MCF 10A (cell line): ENCODE results near the gene PRUNE1. TPM values are rescaled to one million over a fixed set of nuclear protein-coding genes. Genes with fewer than 3 reads are reported as not detected.

Experiments used
- BruUV-seq: library from RNA; stranded (reverse); fragments of 400-500 nt; replicated peaks from 2 replicates; lab custom pipeline; 2021; lab: Mats Ljungman, UMichigan
- CTCF ChIA-PET: fragments of 300-600 bp; sonication (Branson Sonifier 250); formaldehyde crosslinking; extraction: SDS; loops from one replicate; lab custom pipeline; 2021; ENCODE audit warnings: antibody characterized with exemption, inconsistent platforms; lab: Yijun Ruan, JAX
- POLR2A ChIA-PET: fragments of 300-600, 350-650 bp; sonication (Branson Sonifier 250); formaldehyde crosslinking; extraction: SDS; loops from one replicate; lab custom pipeline; 2020; ENCODE audit warnings: antibody characterized with exemption, inconsistent platforms; lab: Yijun Ruan, JAX
- DNase-seq: peaks from one replicate; pipeline ENCODE4 v3.0.0-alpha.2; 2018; ENCODE audit not compliant: unreplicated experiment
- H3K27ac Mint-ChIP-seq: one replicate; pipeline ENCODE4 v1.8.0; 2022; ENCODE audit warnings: mild to moderate bottlenecking, low read depth, mixed read lengths; ENCODE audit not compliant: unreplicated experiment
- H3K27me3 Mint-ChIP-seq: one replicate; pipeline ENCODE4 v1.8.0; 2022; ENCODE audit warnings: mixed read lengths; ENCODE audit not compliant: insufficient read depth, unreplicated experiment
- H3K36me3 Mint-ChIP-seq: one replicate; pipeline ENCODE4 v1.8.0; 2022; ENCODE audit warnings: mild to moderate bottlenecking, moderate library complexity, mixed read lengths; ENCODE audit not compliant: insufficient read depth, unreplicated experiment
- H3K4me1 Mint-ChIP-seq: one replicate; pipeline ENCODE4 v1.8.0; 2022; ENCODE audit warnings: mixed read lengths; ENCODE audit not compliant: insufficient read depth, unreplicated experiment
- H3K4me3 Mint-ChIP-seq: one replicate; pipeline ENCODE4 v1.8.0; 2022; ENCODE audit warnings: mild to moderate bottlenecking, moderate library complexity, mixed read lengths; ENCODE audit not compliant: unreplicated experiment
- H3K9me3 Mint-ChIP-seq: one replicate; pipeline ENCODE4 v1.8.0; 2022; ENCODE audit warnings: mixed read lengths; ENCODE audit not compliant: unreplicated experiment
- intact Hi-C: fragments of 100-400 bp; cut with micrococcal nuclease; formaldehyde crosslinking; loops from 2 replicates; pipeline ENCODE4 v1.14.1; 2022
- total RNA-seq: library from RNA; stranded (reverse); gene quantifications from 2 replicates; pipeline ENCODE4 v1.2.3, GENCODE V29; 2022
- TF ChIP-seq, protein P1 (sequence below): fragments of 200-600 bp; IDR thresholded peaks from one replicate; pipeline ENCODE4 v1.8.0; 2022; ENCODE audit warnings: antibody characterized with exemption, mild to moderate bottlenecking; ENCODE audit not compliant: unreplicated experiment

Gene PRUNE1
- total RNA-seq, 1 experiment from 2014 or later: 17.6 TPM

GRCh38 chr1:150971583-150972416, 36.4 kb upstream of the PRUNE1 start:
- POLR2A ChIA-PET: interaction anchor here (1.2 to 2.3 kb wide), 4 partner anchors 10 to 46 kb away, joined by 7 to 11 read pairs (median 8); partner anchors contain the start of genes ANXA9 and SETDB1
- Mint-ChIP-seq H3K27ac (peak overlapping the region; percentile 96), H3K9me3 (no peaks in the 10 kb centered on the region), H3K4me3 (peak overlapping the region; percentile 85), H3K27me3 (no peaks in the 10 kb centered on the region), H3K36me3 (peaks cover 31% of the 10 kb centered on the region), H3K4me1 (peaks cover 41% of the 10 kb centered on the region)
- TF ChIP-seq, protein P1, sequence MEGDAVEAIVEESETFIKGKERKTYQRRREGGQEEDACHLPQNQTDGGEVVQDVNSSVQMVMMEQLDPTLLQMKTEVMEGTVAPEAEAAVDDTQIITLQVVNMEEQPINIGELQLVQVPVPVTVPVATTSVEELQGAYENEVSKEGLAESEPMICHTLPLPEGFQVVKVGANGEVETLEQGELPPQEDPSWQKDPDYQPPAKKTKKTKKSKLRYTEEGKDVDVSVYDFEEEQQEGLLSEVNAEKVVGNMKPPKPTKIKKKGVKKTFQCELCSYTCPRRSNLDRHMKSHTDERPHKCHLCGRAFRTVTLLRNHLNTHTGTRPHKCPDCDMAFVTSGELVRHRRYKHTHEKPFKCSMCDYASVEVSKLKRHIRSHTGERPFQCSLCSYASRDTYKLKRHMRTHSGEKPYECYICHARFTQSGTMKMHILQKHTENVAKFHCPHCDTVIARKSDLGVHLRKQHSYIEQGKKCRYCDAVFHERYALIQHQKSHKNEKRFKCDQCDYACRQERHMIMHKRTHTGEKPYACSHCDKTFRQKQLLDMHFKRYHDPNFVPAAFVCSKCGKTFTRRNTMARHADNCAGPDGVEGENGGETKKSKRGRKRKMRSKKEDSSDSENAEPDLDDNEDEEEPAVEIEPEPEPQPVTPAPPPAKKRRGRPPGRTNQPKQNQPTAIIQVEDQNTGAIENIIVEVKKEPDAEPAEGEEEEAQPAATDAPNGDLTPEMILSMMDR: no peak
- BruUV-seq: no TSS peak
- DNase-seq: no peak
- intact Hi-C loops: loop anchor here (5.0 kb wide), 1 partner anchor 44 kb away; the partner anchor contains the start of gene SETDB1
- CTCF ChIA-PET: interaction anchor here (2.1 to 4.4 kb wide), 2 partner anchors 9 to 24 kb away, joined by 7 to 35 read pairs; no protein-coding TSS in a partner anchor

DNA sequence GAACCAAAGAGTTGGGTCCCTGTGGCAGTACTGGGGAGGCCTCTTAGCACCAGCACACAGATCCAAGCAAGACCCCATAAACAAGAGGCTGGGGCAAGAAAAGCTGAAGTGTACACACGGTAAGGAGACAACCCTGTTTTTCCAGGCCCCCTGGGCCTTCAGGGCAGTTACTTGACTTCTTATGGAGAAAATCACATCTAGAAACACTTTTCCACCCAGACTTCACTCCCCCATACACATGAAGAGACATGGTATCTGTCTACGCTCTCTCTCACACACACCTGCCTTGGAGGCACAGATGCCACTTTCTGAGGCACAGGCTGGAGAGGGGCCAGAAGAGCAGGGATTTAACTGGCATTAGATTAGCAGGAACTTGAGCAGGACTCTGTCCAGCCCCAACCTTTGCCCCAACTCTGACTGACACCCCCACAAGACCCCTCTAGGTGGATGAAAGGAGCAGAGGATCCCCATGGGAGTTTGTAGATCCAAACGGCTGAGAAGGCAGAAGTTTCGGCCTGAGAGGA, 35.8 kb upstream of the PRUNE1 start:
- BruUV-seq: no TSS peak
- H3K27ac Mint-ChIP-seq: peak overlapping the region; percentile 96
- H3K4me3 Mint-ChIP-seq: peak overlapping the region; percentile 85
- TF ChIP-seq, protein P1: no peak
- no peaks in the 10 kb centered on the region for H3K9me3 Mint-ChIP-seq
- peaks cover 24% of the 10 kb centered on the region for H3K36me3 Mint-ChIP-seq
- DNase-seq: peak; percentile 34
- CTCF ChIA-PET: interaction anchor here (2.3 kb wide), 1 partner anchor 23 kb away, joined by 21 read pairs; no protein-coding TSS in a partner anchor
- H3K27me3 Mint-ChIP-seq: no peaks in the 10 kb centered on the region
- intact Hi-C loops: loop anchor here (5.0 kb wide), 1 partner anchor 45 kb away; the partner anchor contains the start of gene SETDB1
- H3K4me1 Mint-ChIP-seq: peaks cover 48% of the 10 kb centered on the region
- POLR2A ChIA-PET: interaction anchor here (1.5 to 1.6 kb wide), 2 partner anchors 10 to 27 kb away, joined by 4 to 11 read pairs; partner anchors contain the start of gene ANXA9

- ChIA-PET POLR2A (interaction anchor here (0.6 to 1.9 kb wide), 19 partner anchors 8 to 402 kb away, joined by 3 to 20 read pairs (median 5); partner anchors contain the start of genes ANXA9, MCL1, MINDY1 and SETDB1), CTCF (interaction anchor here (0.5 to 2.3 kb wide), 9 partner anchors 8 to 536 kb away, joined by 3 to 21 read pairs (median 3); partner anchors contain the start of gene MINDY1)
- intact Hi-C loops: loop anchor here (5.0 kb wide), 1 partner anchor 46 kb away; the partner anchor contains the start of gene SETDB1
- DNase-seq: no peak
- peaks cover 16% of the 10 kb centered on the region for H3K36me3 Mint-ChIP-seq
- TF ChIP-seq, protein P1: no peak
- peak overlapping the region; percentile 96 for H3K27ac Mint-ChIP-seq
- H3K27me3 Mint-ChIP-seq: no peaks in the 10 kb centered on the region
- H3K4me1 Mint-ChIP-seq: peaks cover 43% of the 10 kb centered on the region
- H3K9me3 Mint-ChIP-seq: no peaks in the 10 kb centered on the region
- no TSS peak for BruUV-seq
- H3K4me3 Mint-ChIP-seq: peak overlapping the region; percentile 85
Measured at GRCh38 chr1:150973258-150973835, 34.9 kb upstream of the PRUNE1 start.
